ENCODE measurements around the gene CBLC. TPM values are rescaled to one million over a fixed set of nuclear protein-coding genes. Genes with fewer than 3 reads are reported as not detected.

The CBLC gene
- total and polyA plus RNA-seq, 10 of the 15 experiments (the other 5 are each of a cell fraction or from before 2014, with no cell fraction given): not detected

DNA sequence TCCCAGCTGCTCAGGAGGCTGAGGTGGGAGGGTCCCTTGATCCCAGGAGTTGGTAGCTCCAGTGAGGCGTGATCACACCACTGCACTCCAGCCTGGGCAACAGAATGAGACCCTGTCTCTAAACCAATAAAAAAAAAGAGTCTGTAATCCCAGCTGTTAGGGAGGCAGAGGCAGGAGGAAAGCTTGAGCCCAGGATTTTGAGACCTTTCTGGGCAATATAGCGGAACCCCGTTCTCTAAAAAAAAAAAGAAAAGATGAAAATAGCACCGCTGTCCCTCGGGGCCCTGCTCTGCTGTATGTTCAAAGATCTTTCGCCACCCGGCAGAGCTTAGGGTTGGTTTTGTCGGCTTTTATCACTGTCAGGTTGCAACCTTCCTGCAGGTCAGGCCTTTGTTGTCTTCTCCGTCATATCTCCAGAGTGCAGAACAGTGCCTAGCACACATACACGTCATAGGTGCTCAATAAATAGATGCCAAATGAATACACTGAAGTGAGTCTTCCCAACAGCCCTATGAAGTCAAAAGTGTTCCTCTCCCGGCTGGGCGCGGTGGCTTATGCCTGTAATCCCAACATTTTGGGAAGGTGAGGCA is 17.8 kb downstream of the CBLC start:
- Histone ChIP-seq H3K9me3 (replicated peaks; ENCODE audit: control insufficient read depth, insufficient read depth, low read length) (no peaks in the 10 kb centered on the region), H3K4me2 (ENCODE audit: control insufficient read depth, insufficient read depth) (no peak overlapping the region), H3K9ac (ENCODE audit: control insufficient read depth, insufficient read depth, low read length) (no peak overlapping the region), H3K4me3 (no peak overlapping the region), H2AFZ (ENCODE audit: control insufficient read depth, low read depth, low read length) (peak overlapping the region; percentile 33; the same call in 1 of the 2 replicates), H3K27me3 (replicated peaks in 1 of 2; ENCODE audit: control insufficient read depth in 2 of 2, insufficient read depth in 2 of 2, low read length in 1 of 2) (no peaks in the 10 kb centered on the region), H3K27ac (ENCODE audit: control insufficient read depth, insufficient read depth) (no peak overlapping the region), H3K36me3 (ENCODE audit: control insufficient read depth in 2 of 2, insufficient read depth in 2 of 2, low read length in 1 of 2) (no peaks in the 10 kb centered on the region), H3K79me2 (ENCODE audit: control insufficient read depth, insufficient read depth, low read length) (no peaks in the 10 kb centered on the region), H4K20me1 (ENCODE audit: control insufficient read depth, insufficient read depth) (no peaks in the 10 kb centered on the region), H3K4me1 (ENCODE audit: control insufficient read depth, insufficient read depth, low read length) (peaks cover 26% of the 10 kb centered on the region)
- no peak for DNase-seq (ENCODE audit: low read depth, low spot score)
- ATAC-seq: no peak
- no peak for FAIRE-seq
- no TSS peak for BruUV-seq (replicated peaks)
- WGBS (ENCODE audit: insufficient coverage, insufficient replicate concordance, low lambda C conversion rate, missing lambda C conversion rate): 29% methylated on average over 13 of the region's 13 CpGs
- intact Hi-C loops (cut with micrococcal nuclease; ENCODE audit: unreplicated experiment): no loop called here
- ChIA-PET SMC1A (ENCODE audit: uncharacterized antibody, unreplicated experiment) (interaction anchor here (1.2 to 2.2 kb wide), 2 partner anchors 11 to 25 kb away, joined by 3 to 7 read pairs; no protein-coding TSS in a partner anchor), CTCF (interaction anchor here (1.5 to 1.9 kb wide), 3 partner anchors 11 to 71 kb away, joined by 5 to 17 read pairs (median 6); no protein-coding TSS in a partner anchor), POLR2A (no interaction called here), RAD21 (ENCODE audit: unreplicated experiment) (interaction anchor here (1.3 kb wide), 1 partner anchor 141 kb away, joined by 3 read pairs; no protein-coding TSS in a partner anchor)
- in situ Hi-C loops (cut with MboI): no loop called here
- TF ChIP-seq PAX8 (IDR thresholded peaks at IDR 0.05) (no peak), RELA (IDR thresholded peaks at IDR 0.05; ENCODE audit: borderline replicate concordance, partially characterized antibody) (no peak), SUZ12 (IDR thresholded peaks at IDR 0.05; ENCODE audit: unreplicated experiment) (no peak), TCF3 (IDR thresholded peaks at IDR 0.05; ENCODE audit: borderline replicate concordance, insufficient read depth, low read depth, low read length) (no peak), HDGF (IDR thresholded peaks at IDR 0.05) (no peak)
- TF ChIP-seq, protein P1, sequence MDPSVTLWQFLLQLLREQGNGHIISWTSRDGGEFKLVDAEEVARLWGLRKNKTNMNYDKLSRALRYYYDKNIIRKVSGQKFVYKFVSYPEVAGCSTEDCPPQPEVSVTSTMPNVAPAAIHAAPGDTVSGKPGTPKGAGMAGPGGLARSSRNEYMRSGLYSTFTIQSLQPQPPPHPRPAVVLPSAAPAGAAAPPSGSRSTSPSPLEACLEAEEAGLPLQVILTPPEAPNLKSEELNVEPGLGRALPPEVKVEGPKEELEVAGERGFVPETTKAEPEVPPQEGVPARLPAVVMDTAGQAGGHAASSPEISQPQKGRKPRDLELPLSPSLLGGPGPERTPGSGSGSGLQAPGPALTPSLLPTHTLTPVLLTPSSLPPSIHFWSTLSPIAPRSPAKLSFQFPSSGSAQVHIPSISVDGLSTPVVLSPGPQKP (IDR thresholded peaks at IDR 0.05; ENCODE audit: low read depth, low read length): no peak
- TF ChIP-seq, protein P2, sequence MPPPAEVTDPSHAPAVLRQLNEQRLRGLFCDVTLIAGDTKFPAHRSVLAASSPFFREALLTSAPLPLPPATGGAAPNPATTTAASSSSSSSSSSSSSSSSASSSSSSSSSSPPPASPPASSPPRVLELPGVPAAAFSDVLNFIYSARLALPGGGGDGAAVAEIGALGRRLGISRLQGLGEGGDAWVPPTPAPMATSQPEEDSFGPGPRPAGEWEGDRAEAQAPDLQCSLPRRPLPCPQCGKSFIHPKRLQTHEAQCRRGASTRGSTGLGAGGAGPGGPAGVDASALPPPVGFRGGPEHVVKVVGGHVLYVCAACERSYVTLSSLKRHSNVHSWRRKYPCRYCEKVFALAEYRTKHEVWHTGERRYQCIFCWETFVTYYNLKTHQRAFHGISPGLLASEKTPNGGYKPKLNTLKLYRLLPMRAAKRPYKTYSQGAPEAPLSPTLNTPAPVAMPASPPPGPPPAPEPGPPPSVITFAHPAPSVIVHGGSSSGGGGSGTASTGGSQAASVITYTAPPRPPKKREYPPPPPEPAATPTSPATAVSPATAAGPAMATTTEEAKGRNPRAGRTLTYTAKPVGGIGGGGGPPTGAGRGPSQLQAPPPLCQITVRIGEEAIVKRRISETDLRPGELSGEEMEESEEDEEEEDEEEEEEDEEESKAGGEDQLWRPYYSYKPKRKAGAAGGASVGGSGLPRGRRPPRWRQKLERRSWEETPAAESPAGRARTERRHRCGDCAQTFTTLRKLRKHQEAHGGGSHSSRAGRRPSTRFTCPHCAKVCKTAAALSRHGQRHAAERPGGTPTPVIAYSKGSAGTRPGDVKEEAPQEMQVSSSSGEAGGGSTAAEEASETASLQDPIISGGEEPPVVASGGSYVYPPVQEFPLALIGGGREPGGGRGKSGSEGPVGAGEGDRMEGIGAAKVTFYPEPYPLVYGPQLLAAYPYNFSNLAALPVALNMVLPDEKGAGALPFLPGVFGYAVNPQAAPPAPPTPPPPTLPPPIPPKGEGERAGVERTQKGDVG (CRISPR knock-in tag; IDR thresholded peaks at IDR 0.05): no peak
- TF ChIP-seq, protein P3, sequence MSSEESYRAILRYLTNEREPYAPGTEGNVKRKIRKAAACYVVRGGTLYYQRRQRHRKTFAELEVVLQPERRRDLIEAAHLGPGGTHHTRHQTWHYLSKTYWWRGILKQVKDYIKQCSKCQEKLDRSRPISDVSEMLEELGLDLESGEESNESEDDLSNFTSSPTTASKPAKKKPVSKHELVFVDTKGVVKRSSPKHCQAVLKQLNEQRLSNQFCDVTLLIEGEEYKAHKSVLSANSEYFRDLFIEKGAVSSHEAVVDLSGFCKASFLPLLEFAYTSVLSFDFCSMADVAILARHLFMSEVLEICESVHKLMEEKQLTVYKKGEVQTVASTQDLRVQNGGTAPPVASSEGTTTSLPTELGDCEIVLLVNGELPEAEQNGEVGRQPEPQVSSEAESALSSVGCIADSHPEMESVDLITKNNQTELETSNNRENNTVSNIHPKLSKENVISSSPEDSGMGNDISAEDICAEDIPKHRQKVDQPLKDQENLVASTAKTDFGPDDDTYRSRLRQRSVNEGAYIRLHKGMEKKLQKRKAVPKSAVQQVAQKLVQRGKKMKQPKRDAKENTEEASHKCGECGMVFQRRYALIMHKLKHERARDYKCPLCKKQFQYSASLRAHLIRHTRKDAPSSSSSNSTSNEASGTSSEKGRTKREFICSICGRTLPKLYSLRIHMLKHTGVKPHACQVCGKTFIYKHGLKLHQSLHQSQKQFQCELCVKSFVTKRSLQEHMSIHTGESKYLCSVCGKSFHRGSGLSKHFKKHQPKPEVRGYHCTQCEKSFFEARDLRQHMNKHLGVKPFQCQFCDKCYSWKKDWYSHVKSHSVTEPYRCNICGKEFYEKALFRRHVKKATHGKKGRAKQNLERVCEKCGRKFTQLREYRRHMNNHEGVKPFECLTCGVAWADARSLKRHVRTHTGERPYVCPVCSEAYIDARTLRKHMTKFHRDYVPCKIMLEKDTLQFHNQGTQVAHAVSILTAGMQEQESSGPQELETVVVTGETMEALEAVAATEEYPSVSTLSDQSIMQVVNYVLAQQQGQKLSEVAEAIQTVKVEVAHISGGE (CRISPR knock-in tag; IDR thresholded peaks at IDR 0.05): no peak
- TF ChIP-seq, protein P4, sequence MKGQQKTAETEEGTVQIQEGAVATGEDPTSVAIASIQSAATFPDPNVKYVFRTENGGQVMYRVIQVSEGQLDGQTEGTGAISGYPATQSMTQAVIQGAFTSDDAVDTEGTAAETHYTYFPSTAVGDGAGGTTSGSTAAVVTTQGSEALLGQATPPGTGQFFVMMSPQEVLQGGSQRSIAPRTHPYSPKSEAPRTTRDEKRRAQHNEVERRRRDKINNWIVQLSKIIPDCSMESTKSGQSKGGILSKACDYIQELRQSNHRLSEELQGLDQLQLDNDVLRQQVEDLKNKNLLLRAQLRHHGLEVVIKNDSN (IDR thresholded peaks at IDR 0.05; ENCODE audit: borderline replicate concordance, extremely low read length, insufficient read depth, low read depth, low read length): no peak
- TF ChIP-seq, protein P5, sequence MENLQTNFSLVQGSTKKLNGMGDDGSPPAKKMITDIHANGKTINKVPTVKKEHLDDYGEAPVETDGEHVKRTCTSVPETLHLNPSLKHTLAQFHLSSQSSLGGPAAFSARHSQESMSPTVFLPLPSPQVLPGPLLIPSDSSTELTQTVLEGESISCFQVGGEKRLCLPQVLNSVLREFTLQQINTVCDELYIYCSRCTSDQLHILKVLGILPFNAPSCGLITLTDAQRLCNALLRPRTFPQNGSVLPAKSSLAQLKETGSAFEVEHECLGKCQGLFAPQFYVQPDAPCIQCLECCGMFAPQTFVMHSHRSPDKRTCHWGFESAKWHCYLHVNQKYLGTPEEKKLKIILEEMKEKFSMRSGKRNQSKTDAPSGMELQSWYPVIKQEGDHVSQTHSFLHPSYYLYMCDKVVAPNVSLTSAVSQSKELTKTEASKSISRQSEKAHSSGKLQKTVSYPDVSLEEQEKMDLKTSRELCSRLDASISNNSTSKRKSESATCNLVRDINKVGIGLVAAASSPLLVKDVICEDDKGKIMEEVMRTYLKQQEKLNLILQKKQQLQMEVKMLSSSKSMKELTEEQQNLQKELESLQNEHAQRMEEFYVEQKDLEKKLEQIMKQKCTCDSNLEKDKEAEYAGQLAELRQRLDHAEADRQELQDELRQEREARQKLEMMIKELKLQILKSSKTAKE (IDR thresholded peaks at IDR 0.05; ENCODE audit: low read depth, poor library complexity, severe bottlenecking): no peak

All from GM12878 (cell line).